Stimulated activated naive CD8-positive, alpha-beta T cell treated with anti-CD3 and anti-CD28 coated beads, Interleukin-15, amount 100 ng/mL, for 72 hours (primary cell): Measurements from ENCODE around the gene FAM25C.
"Not testable (repeated sequence)": the region's sequence is repeated elsewhere in the genome, so short reads cannot be mapped to it uniquely, and the experiment has no call there.

Source experiments
- ATAC-seq: fragments of 150-1000 bp; cut with Tn5 transposase; 2 replicates; pipeline ENCODE4 v1.10.0; 2021; ENCODE audit warnings: mild to moderate bottlenecking, moderate library complexity
- DNase-seq, 2 donors: peaks; one replicate each; pipeline ENCODE4 v3.0.0; 2021 to 2022
- H3K27ac Mint-ChIP-seq, 2 donors: one replicate each; pipeline ENCODE4 v1.8.0; 2022; ENCODE audit warnings: mild to moderate bottlenecking in 2 of 2, mixed read lengths in 2 of 2, moderate library complexity in 2 of 2
- H3K27me3 Mint-ChIP-seq: one replicate; pipeline ENCODE4 v1.8.0; 2022; ENCODE audit warnings: mixed read lengths
- H3K4me1 Mint-ChIP-seq: one replicate; pipeline ENCODE4 v1.8.0; 2022; ENCODE audit warnings: mild to moderate bottlenecking, mixed read lengths
- H3K4me3 Mint-ChIP-seq, 2 donors: one replicate each; pipeline ENCODE4 v1.8.0; 2022; ENCODE audit warnings: mild to moderate bottlenecking in 2 of 2, mixed read lengths in 2 of 2, moderate library complexity in 1 of 2
- H3K9me3 Mint-ChIP-seq, 2 donors: one replicate each; pipeline ENCODE4 v1.8.0; 2022; ENCODE audit warnings: mixed read lengths in 2 of 2

The FAM25C gene

DNA sequence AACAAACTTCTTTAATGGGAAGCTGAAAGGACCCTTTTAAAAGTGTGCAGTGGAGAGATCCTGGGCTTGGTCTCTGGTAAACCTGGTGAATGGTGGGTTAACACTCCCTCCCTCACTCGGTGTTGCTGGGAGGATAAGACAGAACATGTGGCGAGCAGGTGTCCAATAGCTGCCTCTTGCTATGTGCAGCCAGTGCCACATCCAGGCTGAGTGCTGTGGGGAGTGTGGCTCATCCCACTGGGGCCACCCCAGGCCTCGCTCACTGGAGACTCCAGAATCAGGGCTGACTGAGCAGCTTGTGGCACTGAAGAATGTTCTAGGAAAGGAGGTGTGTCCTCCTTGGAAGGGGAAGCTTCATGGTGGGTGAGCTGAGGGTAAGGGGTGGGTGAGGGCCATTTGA, 29.5 kb downstream of the FAM25C start:
- not testable (repeated sequence) for ATAC-seq, H3K4me3 Mint-ChIP-seq, DNase-seq, H3K27me3 Mint-ChIP-seq, H3K27ac Mint-ChIP-seq, H3K9me3 Mint-ChIP-seq, H3K4me1 Mint-ChIP-seq

- not testable (repeated sequence) for DNase-seq, H3K4me1 Mint-ChIP-seq, H3K27ac Mint-ChIP-seq, ATAC-seq, H3K4me3 Mint-ChIP-seq, H3K9me3 Mint-ChIP-seq, H3K27me3 Mint-ChIP-seq
Observed at GRCh38 chr10:47968988-47969387, 30.6 kb downstream of the FAM25C start.

GRCh38 chr10:47964280-47965063, 35.1 kb downstream of the FAM25C start:
- not testable (repeated sequence) for H3K4me1 Mint-ChIP-seq, H3K9me3 Mint-ChIP-seq, DNase-seq, ATAC-seq, H3K27ac Mint-ChIP-seq, H3K4me3 Mint-ChIP-seq, H3K27me3 Mint-ChIP-seq

DNA sequence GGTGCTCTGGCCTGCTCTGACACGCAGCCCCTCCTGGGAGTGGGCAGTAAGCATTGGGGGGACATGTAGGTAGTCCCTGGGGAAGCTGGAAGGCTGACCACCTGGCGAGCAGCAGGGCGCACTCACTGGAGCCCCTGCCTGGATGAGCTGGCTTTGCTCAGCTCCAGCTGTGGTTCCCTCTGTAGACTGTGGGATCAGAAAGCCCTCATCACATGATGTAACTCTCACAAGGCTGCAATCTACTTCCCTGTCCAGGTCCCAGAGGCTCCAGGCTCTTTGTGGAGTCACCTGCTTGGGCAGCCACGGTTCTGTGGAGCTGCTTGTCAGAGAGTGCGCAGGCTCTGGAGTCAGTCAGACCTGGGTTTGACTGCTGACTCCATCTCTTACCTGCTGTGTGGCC, 36.8 kb downstream of the FAM25C start:
- not testable (repeated sequence) for H3K9me3 Mint-ChIP-seq, H3K4me3 Mint-ChIP-seq, DNase-seq, ATAC-seq, H3K27ac Mint-ChIP-seq, H3K4me1 Mint-ChIP-seq, H3K27me3 Mint-ChIP-seq

DNA sequence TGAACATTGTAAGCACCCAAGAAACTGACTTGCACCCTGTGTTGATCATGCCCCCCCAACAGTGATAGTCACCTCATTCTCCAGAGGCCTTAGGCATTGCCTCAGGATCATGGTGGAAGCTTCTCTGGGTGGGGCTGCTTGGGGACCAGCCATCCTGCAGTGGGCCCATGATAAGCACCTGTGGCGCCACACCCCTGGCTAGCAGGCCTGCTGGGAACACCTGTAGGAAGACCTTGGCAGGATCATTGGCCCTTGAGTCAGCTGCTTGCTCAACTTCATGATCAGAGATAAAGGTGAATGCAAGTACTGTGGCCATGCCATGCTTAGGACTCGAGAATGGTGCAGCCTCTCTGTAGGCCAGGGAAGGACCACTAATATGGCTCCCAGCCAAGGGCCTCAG, 38.9 kb downstream of the FAM25C start:
- DNase-seq, H3K27me3 Mint-ChIP-seq, H3K9me3 Mint-ChIP-seq, H3K27ac Mint-ChIP-seq, ATAC-seq, H3K4me3 Mint-ChIP-seq, H3K4me1 Mint-ChIP-seq: not testable (repeated sequence)

DNA sequence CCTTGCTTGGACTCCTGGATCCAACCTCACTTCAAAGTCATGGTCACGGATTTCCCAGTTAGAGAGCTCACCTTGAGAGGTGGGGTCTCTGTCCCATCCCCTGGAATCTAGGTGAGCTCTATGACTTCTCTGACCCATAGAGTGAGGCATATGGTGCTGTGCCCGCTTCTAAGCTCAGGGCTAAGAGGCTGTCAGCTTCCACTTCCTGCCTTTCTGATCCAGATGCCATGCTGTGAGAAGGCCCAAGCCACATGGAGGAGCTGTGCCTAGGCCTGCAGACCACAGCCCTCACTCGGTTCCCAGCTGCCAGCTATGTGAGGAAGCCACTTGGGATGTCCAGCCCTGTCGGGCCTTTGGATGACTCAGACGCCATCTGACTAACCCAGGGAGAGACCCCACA, 39.9 kb downstream of the FAM25C start:
- H3K27ac Mint-ChIP-seq, H3K27me3 Mint-ChIP-seq, H3K9me3 Mint-ChIP-seq, H3K4me3 Mint-ChIP-seq, DNase-seq, H3K4me1 Mint-ChIP-seq: not testable (repeated sequence)
- peak; percentile 25 for ATAC-seq

GRCh38 chr10:47957158-47957557, 42.4 kb downstream of the FAM25C start:
- not testable (repeated sequence) for DNase-seq, H3K4me1 Mint-ChIP-seq, H3K9me3 Mint-ChIP-seq, H3K4me3 Mint-ChIP-seq, H3K27ac Mint-ChIP-seq, H3K27me3 Mint-ChIP-seq
- ATAC-seq = peak; percentile 26

GRCh38 chr10:47947424-47947823, 52.2 kb downstream of the FAM25C start:
- DNase-seq, H3K27ac Mint-ChIP-seq, ATAC-seq, H3K4me3 Mint-ChIP-seq, H3K9me3 Mint-ChIP-seq, H3K4me1 Mint-ChIP-seq, H3K27me3 Mint-ChIP-seq: not testable (repeated sequence)
